A204.1 (cell line): ENCODE data around the gene ABCC1.
"Not testable (repeated sequence)": the region's sequence is repeated elsewhere in the genome, so short reads cannot be mapped to it uniquely, and the experiment has no call there.

Experiments used
- FAIRE-seq: peaks from 2 replicates; lab custom pipeline; 2012; peaks lifted over from hg19 to GRCh38; lab: Jason Lieb, UNC

Gene ABCC1

DNA sequence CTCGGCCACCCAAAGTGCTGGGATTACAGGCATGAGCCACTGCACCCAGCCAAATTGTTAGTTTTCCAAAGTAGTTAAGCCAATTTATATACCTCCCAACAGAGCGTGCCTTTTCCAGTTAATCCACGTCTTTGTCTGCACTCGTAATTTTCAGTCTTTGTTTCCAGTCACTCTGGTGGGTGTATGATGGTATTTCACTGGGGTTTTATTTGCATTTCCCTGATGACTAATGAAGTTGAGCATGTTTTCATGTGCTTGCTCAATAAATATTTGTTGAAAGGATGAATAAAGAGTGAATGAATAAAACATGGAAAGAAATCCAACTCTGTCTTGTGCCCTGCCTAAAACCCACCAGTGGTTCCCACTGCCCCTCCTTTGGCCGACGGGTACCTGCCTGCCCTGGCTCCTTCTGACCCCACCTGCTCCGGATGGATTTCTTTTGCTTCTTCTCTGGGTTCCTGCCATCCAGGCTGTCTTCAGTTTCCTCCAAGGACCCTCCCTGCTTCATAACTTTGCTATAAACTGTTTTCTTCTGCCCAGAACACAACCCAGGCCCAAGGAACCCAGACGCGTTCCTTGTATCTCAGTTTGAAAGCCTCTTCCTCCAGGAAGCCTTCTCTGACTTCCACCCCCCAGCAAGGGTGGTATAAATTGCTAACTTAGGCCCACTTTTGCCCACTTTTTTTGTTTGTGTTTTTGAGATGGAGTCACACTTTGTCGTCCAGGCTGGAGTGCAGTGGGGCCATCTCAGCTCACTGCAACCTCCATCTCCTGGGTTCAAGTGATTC, 3.0 kb upstream of the ABCC1 start:
- FAIRE-seq = no peak

DNA sequence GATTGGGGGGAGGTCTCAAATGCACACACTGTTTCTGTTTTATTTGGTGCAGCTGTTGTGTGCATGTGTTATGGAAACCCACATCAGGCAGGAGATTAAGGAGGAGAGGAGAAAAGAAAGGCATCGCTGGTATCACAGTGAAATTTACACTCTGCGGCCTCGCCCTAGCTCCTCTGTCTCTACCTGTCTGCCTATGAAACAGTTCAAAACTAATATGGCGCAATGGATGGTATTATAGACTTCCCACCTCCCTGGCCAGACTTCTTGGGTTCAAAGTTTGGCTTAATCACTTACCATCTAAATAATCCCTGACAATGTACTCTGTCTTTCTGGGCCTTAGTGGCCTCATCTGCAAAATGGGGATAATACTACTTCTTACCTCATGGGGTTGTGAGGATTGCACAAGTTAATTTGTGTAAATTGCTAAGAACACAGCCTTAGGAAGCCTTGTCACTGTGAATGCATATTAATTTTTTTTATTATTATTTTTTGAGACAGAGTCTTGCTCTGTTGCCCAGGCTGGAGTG, 1.4 kb upstream of the ABCC1 start:
- no peak for FAIRE-seq

DNA sequence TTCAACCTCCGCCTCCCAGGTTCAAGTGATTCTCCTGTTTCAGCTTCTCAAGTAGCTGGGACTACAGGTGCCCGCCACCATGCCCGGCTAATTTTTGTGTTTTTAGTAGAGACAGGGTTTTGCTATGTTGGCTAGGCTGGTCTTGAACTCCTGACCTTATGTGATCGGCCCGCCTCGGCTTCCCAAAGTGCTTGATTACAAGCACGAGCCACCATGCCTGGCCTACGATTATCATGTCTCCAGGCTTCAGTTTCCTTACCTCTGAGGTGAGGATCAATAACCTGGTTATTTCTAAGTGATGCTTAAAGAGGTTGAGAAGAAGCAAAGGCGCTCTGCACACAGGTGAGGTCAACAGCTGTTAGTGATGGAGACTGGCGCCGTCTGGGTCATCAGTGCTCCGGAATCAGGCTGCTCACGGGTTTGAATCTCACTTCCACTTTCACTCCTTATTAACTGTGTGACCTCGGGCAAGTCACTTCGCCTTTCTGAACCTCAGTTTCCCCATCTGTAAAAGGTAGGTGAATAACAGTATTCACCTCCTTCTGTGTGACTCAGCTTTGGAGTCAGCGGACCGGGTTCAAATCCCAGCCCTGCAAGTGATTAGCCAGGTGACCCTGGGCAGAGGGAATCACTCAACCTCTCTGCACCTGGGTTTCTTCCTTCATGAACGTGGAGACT, 745 bp upstream of the ABCC1 start:
- no peak for FAIRE-seq

DNA sequence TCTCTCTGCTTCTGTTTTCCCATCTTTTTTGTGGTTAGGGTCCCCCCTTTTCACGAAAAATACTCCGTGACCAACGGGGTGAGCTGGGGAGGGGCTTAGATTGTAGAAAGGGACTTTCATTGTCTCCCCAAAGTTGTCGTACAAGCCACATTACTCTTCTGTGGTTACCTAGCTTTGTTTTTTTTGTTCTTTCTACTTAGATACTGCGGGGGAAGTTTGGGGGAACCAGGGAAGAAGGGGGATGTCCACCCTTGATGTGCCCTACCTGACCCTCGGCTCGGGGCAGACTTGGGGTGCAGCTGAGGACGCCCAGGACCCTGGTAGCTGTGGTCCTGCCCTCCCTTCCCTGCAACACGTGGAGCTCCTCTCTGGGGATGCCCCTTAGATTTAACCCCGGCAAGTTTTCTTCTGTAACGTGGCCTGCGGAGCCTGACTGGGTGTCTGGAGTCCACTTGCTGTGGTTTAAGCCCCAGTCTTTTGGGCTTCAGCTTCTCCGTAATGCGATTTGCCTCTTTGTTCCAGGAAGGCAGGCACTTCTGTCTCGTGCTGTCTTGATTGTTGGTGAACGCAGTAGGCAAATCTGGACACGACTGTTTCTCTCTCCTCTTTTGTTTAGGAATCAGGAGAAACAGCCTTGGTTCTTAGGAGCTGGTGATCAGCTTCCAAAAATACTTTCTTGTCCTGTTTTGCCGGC, 892 bp downstream of the ABCC1 start:
- no peak for FAIRE-seq

DNA sequence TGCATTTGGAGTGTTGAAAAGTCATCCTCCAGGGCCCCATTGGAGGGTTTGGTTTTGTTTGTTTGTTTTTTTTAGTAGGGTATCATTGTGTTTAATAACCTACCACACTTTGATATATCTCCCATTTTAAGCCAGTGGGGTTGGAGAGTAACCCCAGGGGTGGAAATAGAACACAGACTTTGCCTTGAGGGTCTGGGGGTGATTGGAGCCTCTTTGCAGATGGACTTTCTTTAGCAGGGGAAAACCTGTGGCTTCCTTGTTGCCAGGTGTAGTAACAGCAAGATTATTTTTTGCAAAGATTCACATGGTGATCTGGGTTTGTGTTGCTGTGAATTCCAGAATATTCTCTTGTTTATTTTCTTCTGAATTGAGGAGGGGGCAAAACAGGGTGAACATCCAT, 1.5 kb downstream of the ABCC1 start:
- no peak for FAIRE-seq

DNA sequence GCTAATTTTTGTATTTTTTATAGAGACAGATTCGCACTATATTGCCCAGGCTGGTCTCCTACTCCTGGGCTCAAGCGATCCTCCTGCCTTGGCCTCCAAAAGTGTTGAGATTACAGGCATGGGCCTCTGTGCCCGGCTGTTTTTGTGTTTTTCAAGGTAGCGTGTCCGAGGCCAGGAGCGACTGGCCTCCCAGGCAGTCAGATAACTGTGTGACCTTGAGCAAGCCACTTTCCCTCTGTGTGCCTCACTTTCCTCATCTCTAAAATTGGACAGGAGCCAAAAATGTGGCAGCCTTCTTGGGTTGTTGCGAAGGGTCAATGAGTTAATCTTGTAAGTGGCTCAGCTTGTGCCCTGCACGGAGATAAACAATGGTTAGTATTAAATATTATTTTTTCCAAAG, 2.4 kb downstream of the ABCC1 start:
- no peak for FAIRE-seq

DNA sequence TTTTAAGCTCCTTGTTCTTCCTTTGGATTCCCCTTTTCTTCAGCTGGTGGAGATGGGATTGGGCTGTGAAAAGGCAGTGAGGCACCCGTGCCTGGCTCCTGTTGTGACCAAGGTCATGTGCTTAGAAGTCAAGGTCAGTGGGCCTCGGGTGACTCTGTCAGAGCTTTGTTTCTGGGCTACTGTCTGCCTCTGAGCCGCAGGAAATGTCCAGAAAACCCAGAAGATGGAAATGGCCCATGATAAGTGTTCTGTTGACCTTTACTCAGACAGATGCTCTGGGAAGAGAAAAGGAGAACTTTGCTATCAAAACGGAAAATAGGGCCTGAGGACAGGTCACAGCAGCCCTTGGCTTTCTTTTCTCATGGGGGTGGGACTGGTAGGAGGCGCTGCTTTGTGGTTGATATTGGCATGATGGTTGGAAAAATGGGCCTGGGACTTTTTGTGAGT, 2.9 kb downstream of the ABCC1 start:
- FAIRE-seq = no peak

DNA sequence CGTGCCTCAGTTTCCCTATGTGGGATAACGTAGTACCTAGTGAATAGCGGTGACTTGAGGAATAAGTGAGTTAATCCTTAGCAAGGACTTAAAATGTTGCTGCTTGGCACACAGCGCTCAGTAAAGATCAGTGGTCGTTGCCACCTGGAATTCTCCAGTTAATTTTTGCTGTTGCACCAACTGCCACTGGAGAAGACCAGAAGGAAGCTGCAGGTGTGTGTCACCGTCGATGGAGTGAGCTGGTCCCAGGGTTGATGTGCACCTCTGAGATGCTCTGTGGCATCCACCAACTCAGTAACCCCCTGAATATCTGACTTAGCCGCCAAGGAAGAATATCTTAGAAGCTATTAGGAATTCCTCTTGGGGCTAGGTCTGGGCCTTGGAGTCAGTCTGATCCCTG, 4.1 kb downstream of the ABCC1 start:
- FAIRE-seq = no peak

DNA sequence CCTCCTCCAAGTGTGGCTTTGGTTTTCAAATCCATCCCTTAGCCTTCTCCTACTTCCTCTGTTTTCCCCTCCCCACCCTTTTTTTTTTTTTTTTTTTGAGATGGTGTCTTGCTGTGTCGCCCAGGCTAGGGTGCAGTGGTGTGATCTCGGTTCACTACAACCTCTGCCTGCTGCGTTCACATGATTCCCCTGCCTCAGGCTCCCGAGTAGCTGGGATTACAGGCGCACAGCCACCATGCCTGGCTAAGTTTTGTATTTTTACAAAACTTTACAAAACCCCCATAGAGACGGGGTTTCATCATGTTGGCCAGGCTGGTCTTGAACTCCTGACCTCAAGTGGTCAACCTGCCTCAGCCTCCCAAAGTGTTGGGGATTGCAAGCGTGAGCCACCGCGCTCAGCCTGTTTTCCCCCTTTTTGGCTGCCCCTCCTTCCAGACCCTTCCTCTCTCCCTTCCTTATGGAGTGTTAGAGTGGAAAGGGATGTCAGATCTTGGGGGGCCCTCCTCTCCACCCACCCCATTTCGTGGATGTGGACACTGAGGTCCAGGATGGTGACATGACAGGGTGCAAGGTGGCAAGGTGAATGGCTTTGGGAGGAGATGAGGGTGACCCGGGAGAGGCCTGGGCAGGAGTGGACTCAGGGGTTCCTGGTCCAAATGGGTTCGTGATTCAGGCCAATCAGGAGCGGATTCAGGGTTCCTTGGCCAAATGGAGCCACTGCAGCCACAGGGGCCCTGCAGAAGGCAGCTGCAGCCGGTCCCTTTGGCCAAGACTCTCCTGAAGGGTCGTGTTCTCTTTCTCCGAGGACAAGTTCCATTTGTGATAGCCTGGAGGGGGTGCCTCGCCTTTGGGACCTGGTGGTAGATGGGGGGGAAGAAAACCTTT, 4.8 kb downstream of the ABCC1 start:
- no peak for FAIRE-seq

DNA sequence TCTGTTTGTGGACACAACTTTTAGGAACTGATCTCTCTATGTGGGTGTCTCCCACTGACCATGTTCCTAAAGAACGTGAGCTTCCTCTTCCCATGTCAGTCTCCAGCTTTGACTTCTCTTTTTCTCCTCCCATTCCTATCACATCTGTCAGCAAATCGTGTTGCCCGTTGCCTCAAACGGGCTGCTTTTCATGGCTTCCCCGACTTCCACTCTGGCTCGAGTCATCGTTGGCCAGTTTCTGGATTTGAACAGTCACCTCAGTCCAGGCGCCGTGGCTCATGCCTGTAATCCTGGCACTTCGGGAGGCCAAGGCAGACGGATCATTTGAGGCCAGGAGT, 5.4 kb downstream of the ABCC1 start:
- FAIRE-seq = no peak

DNA sequence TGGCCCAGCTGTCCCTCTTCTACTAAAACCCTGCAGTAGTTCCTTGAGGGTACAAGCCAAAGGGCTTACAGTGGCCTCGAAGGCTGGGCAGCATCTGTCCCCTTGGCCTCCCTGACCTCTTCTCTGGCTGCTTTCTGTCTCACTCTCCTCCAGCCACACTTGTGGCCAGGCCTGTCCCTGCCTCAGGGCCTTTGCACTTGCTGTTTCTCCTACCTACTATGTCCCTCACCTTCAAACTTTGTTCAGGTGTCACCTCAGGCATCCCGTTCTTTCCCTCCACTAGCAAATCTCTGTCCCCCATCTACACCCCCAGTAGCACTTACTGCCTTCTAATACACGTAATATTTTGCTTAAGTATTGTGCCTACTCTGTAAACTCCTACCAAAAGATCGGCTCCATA, 6.0 kb downstream of the ABCC1 start:
- FAIRE-seq = no peak

DNA sequence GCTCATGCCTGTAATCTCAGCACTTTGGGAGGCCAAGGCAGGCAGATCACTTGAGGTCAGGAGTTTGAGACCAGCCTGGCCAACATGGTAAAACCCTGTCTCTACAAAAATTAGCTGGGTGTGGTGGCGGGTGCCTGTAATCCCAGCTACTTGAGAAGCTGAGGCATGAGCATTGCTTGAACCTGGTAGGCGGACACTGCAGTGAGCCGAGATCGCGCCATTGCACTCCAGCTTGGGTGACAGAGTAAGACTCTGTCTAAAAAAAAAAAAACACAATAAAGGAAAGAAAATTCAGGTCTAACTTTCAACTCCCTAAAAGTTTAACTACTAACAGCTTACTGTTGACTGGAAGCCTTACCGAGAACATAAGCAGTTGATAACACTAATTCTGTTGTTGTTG, 6.7 kb downstream of the ABCC1 start:
- FAIRE-seq = not testable (repeated sequence)

DNA sequence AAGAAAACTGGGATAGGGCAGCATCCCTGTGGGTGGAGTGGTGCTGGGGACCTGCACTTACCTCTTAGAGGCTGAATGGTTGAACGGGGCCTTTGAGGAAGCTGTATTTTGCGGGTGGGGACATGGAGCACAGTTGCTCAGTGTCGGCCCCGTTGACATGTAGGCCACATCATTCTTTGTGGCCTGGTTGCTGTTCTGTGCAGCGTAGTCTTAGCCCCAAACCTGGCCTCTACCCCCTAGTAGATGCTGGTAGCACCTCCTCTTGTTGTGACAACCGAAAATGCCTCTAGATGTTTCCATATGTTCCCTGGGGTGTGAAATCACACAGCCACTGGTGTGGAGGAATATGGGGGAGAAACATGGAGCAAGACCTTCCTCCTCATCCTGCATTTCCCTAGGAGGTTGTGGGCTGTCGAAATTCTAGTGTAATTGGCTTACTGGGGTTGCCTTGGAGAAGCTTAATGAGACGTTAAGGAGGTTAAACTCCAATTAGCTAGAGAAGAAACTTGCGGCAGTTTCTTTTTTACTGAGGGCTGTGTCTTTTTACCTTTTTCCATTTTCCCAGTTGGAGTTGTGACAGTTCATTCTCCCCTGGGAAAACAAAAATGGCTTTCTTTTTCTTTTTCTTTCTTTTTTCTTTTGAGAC, 9.4 kb downstream of the ABCC1 start:
- FAIRE-seq = no peak

DNA sequence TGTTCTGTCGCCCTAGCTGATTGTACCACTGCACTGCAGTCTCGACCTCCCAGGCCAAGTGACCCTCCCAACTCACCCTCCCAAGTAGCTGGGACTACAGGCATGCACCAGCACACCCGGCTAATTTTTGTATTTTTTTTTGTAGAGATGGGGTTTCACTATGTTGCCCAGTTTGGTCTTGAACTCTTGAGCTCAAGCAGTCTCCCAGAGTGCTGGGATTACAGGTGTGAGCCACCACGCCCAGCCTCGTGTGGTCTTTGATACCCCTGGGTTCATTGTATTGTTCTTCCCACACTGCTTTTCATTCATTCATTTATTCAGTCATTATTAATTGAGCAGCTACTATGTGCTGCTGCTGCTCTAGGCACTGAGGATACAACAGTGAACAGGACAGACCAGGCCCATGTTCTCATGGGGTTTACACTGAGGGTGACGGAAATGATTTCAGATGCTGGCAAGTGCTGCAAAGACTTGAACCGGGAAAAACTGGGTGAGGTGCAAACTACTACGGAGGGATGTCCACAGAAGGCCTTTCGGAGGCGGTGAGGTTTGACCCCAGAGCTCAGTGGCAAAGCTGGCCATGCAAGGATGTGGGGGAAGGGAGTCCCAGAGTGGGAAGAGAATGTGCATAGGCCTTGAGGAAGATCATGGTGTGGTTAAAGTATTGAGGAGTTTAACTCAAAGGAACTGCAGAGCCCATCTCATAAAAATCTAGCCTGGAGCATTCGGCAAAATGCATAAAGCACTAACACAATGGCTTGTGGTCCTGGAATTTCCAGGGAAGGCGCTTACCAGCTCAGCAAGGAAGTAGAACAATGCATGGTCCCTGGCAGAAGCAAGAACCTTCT, 10.9 kb downstream of the ABCC1 start:
- no peak for FAIRE-seq

DNA sequence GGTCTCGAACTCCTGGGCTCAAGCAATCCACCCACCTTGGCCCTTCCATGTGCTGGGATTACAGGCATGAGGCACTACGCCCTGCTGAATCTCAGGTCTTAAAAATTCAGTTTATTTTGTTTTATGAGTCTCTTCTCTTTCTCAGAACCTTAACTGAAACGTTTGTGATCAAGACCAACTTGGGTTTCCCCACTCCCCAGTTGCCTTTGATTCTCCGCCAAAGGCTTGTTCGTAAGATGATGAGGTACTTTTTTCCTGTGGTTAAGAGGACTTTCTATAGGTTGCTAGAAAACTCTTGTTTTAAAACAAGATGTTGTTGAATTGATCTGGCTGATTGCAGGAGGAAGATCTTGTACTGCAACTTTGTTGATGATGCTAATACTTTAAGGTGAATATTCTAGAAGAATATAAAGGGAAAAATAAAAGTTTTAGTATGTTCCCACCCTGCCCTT, 11.7 kb downstream of the ABCC1 start:
- peak; percentile 39 for FAIRE-seq

DNA sequence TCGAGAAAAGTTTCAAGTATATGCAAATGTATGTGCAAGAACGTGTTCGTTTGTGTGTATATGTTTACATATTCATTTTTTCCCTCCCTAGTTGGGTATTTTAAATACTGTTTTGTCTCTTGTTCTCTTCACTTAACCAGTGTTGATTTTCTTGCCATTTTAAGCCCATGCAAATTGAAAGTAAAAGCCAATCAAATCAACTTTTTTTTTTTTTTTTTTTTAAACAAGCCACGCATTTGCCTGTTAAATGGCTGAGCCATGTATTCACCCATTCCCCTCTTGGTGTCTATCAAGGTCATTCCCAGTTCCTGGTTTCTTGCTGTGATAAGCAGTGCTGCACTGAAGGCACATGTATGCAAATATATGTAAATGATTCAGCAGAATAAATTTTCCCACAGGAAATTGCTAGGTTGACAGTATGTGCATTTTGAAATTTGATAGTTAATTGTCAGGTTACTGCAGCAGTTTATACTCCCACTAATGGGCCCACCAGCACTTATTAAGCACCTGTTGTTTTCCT, 12.2 kb downstream of the ABCC1 start:
- no peak for FAIRE-seq

DNA sequence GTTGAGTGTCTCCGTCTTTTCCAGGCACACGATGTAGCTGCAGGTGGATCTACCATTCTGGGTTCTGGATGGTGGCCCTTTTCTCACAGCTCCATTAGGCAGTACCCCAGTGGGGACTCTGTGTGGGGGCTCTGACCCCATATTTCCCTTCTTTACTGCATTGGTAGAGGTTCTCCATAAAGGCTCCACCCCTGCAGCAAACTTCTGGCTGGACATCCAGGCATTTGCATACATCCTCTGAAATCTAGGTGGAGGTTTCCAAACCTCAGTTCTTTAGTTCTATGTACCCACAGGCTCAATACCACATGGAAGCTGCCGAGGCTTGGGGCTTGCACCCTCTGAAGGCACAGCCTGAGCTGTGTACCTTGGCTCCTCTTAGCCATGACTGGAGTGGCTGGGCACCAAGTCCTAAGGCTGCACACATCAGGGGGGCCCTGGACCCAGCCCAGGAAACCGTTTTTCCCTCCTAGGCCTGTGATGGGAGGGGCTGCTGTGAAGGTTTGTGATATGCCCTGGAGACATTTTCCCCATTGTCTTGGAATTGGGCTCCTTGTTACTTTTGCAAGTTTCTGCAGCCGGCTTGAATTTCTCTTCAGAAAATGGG, 14.0 kb downstream of the ABCC1 start:
- FAIRE-seq = no peak

DNA sequence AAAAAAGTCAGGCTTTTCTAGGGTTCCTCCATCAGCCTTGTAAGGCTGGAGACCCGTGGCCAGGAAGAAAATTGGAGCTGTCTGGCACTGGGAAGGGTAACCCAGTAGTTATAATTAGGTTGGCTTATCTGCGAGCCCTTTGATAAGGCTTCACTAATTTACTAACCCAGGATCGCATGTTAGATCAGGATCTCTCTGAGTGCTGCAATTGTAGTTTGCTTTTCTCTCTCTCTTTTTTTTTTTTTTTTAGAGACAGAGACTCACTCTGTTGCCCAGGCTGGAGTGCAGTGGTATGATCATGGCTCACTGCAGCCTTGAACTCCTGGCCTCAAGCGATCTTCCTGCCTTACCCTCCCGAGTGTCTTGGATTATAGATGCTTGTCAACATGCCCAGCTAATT, 17.0 kb downstream of the ABCC1 start:
- no peak for FAIRE-seq

DNA sequence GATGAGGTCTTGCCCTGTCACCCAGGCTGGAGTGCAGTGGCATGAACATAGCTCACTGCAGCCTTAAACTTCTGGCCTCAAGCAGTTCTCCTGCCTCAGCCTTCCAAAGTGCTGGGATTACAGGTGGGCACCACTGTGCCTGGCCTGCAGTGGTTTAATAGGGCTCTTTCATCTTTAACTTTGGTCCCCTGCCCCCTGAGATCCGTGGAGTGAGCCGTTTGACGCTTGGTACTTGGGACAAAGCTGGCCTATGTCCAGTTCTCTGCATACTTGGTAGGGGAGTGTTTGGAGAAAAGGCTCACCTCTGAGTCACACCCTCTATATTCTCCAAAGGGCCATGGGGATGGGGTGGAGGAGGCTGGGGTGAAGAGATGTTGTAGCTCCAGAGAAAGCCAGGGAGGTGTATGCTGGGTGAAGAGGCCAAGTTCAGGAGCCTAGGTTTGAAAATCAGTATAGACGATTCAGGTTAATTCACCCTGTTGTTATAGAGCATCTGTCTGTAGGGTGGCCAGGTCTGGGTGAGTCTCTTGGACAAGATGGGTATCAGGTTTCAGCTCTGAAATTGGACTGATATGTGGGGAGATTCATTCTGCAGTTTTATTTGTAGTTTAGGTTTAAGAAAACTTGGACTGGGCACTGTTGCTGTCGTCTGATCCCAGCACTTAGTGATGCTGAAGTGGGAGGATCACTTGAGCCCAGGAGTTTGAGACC, 17.6 kb downstream of the ABCC1 start:
- no peak for FAIRE-seq
